IMR-90 (cell line): Measurements from ENCODE around the gene FRY. TPM values are rescaled to one million over a fixed set of nuclear protein-coding genes. Genes with fewer than 3 reads are reported as not detected.

Source experiments
- ATAC-seq: fragments of 200-7000 bp; cut with Tn5 transposase; 2 replicates; pipeline ENCODE4 v1.9.1; 2020; ENCODE audit warnings: low read depth, mild to moderate bottlenecking, moderate library complexity
- BruUV-seq: library from RNA; stranded (reverse); fragments of 400-500 nt; replicated peaks from 2 replicates; lab custom pipeline; 2021; lab: Mats Ljungman, UMichigan
- CTCF ChIA-PET: fragments of 300-600 bp; formaldehyde crosslinking; extraction: SDS; loops from one replicate; lab custom pipeline; 2021; ENCODE audit warnings: antibody characterized with exemption; lab: Yijun Ruan, JAX
- POLR2A ChIA-PET: fragments of 300-600 bp; sonication (Branson Sonifier 250); formaldehyde crosslinking; loops from one replicate; lab custom pipeline; 2022; ENCODE audit warnings: antibody characterized with exemption; ENCODE audit not compliant: unreplicated experiment; lab: Charles Lee
- DNase-seq: peaks from one replicate; pipeline ENCODE4 v3.0.0; 2013
- H2AFZ ChIP-seq: replicated peaks from 2 replicates; pipeline ENCODE3; 2013; ENCODE audit warnings: low read length, mild to moderate bottlenecking; ENCODE audit not compliant: poor library complexity
- H2AK5ac ChIP-seq: 2 replicates; pipeline ENCODE4 v1.6.1; 2013; ENCODE audit warnings: low read depth, low read length, inconsistent platforms
- H2AK9ac ChIP-seq: replicated peaks from 2 replicates; pipeline ENCODE3; 2013; ENCODE audit warnings: mild to moderate bottlenecking, low read depth, low read length, moderate library complexity; ENCODE audit not compliant: poor library complexity
- H2BK120ac ChIP-seq: 2 replicates; pipeline ENCODE4 v1.6.1; 2013; ENCODE audit warnings: low read depth, low read length, inconsistent platforms
- H2BK15ac ChIP-seq: 3 replicates; pipeline ENCODE4 v1.6.1; 2013; ENCODE audit warnings: low read depth, low read length, inconsistent platforms
- H2BK20ac ChIP-seq: 2 replicates; pipeline ENCODE4 v1.6.1; 2013; ENCODE audit warnings: low read depth, mild to moderate bottlenecking, inconsistent platforms, low read length, moderate library complexity
- H2BK5ac ChIP-seq: 2 replicates; pipeline ENCODE4 v1.6.1; 2013; ENCODE audit warnings: mild to moderate bottlenecking, low read depth, low read length, inconsistent platforms; ENCODE audit not compliant: poor library complexity, severe bottlenecking
- H3K14ac ChIP-seq: replicated peaks from 2 replicates; pipeline ENCODE4 v1.6.1; 2013; ENCODE audit warnings: low read depth, low read length, inconsistent platforms
- H3K18ac ChIP-seq: 2 replicates; pipeline ENCODE4 v1.6.1; 2013; ENCODE audit warnings: low read depth, low read length, control low read depth
- H3K23ac ChIP-seq: 2 replicates; pipeline ENCODE4 v1.6.1; 2013; ENCODE audit warnings: low read depth, low read length, inconsistent platforms
- H3K27ac ChIP-seq: 2 replicates; pipeline ENCODE4 v1.5.1; 2013; ENCODE audit warnings: mild to moderate bottlenecking, control low read depth, low read length; ENCODE audit not compliant: insufficient read depth
- H3K27me3 ChIP-seq: 2 replicates; pipeline ENCODE4 v1.6.1; 2013; ENCODE audit warnings: low read length; ENCODE audit not compliant: control insufficient read depth, insufficient read depth
- H3K36me3 ChIP-seq: 2 replicates; pipeline ENCODE4 v1.6.1; 2013; ENCODE audit warnings: low read length, mixed read lengths; ENCODE audit not compliant: control insufficient read depth, insufficient read depth
- H3K4ac ChIP-seq: 2 replicates; pipeline ENCODE4 v1.6.1; 2013; ENCODE audit warnings: low read depth, low read length, inconsistent platforms
- H3K4me1 ChIP-seq: 2 replicates; pipeline ENCODE4 v1.6.1; 2013; ENCODE audit warnings: low read length, mixed read lengths; ENCODE audit not compliant: control insufficient read depth, insufficient read depth
- H3K4me2 ChIP-seq: 2 replicates; pipeline ENCODE4 v1.6.1; 2013; ENCODE audit warnings: low read depth, mild to moderate bottlenecking, control low read depth, low read length, moderate library complexity
- H3K4me3 ChIP-seq: 2 replicates; pipeline ENCODE4 v1.5.1; 2013; ENCODE audit warnings: low read depth, mild to moderate bottlenecking, control low read depth, low read length, moderate library complexity; ENCODE audit not compliant: insufficient read depth
- H3K56ac ChIP-seq: 2 replicates; pipeline ENCODE4 v1.6.1; 2013; ENCODE audit warnings: low read length, inconsistent platforms; ENCODE audit not compliant: insufficient read depth; ENCODE audit errors: extremely low read depth
- H3K79me1 ChIP-seq, 2 experiments: 2 replicates each; pipeline ENCODE4 v1.6.1; 2013; ENCODE audit warnings: low read length in 2 of 2, inconsistent platforms in 1 of 2, low read depth in 1 of 2
- H3K9ac ChIP-seq: 2 replicates; pipeline ENCODE4 v1.6.1; 2013; ENCODE audit warnings: low read depth, low read length, control low read depth
- H3K9me1 ChIP-seq: 2 replicates; pipeline ENCODE4 v1.6.1; 2013; ENCODE audit warnings: low read length, inconsistent platforms; ENCODE audit not compliant: insufficient read depth
- H3K9me3 ChIP-seq: 2 replicates; pipeline ENCODE4 v1.6.1; 2013; ENCODE audit warnings: low read length; ENCODE audit not compliant: control insufficient read depth, insufficient read depth
- H4K20me1 ChIP-seq: 2 replicates; pipeline ENCODE4 v1.6.1; 2013; ENCODE audit warnings: low read length, inconsistent platforms; ENCODE audit not compliant: insufficient read depth
- H4K5ac ChIP-seq: 2 replicates; pipeline ENCODE4 v1.6.1; 2013; ENCODE audit warnings: mild to moderate bottlenecking, low read depth, low read length, control low read depth
- H4K8ac ChIP-seq, 2 experiments: 2 replicates each; pipeline ENCODE4 v1.6.1; 2013; ENCODE audit warnings: low read depth in 2 of 2, low read length in 2 of 2, control low read depth in 1 of 2, inconsistent platforms in 1 of 2
- H4K91ac ChIP-seq: 2 replicates; pipeline ENCODE4 v1.6.1; 2013; ENCODE audit warnings: low read depth, low read length, inconsistent platforms; ENCODE audit not compliant: insufficient read depth
- BHLHE40 ChIP-seq: fragments of 150-350 bp; IDR thresholded peaks from 2 replicates; pipeline ENCODE4 v1.6.1; 2016; ENCODE audit warnings: mild to moderate bottlenecking, low read depth, low read length
- CEBPB ChIP-seq: IDR thresholded peaks from 2 replicates; pipeline ENCODE4 v1.6.1; 2012; ENCODE audit warnings: low read depth, low read length, improper control_type of control experiment
- CHD1 ChIP-seq: IDR thresholded peaks from 2 replicates; pipeline ENCODE4 v1.6.1; 2012; ENCODE audit warnings: low read depth, low read length, improper control_type of control experiment
- FOS ChIP-seq: fragments of 150-350 bp; IDR thresholded peaks from 2 replicates; pipeline ENCODE4 v1.6.1; 2016; ENCODE audit warnings: low read depth, low read length
- MAFK ChIP-seq: IDR thresholded peaks from 2 replicates; pipeline ENCODE4 v1.6.1; 2012; ENCODE audit warnings: low read depth, low read length, improper control_type of control experiment
- MAZ ChIP-seq: IDR thresholded peaks from 2 replicates; pipeline ENCODE4 v1.6.1; 2012; ENCODE audit warnings: low read depth, mild to moderate bottlenecking, low read length, improper control_type of control experiment, moderate library complexity, borderline replicate concordance
- MXI1 ChIP-seq: IDR thresholded peaks from 2 replicates; pipeline ENCODE4 v1.6.1; 2012; ENCODE audit warnings: low read depth, mild to moderate bottlenecking, low read length, moderate library complexity, borderline replicate concordance
- NFE2L2 ChIP-seq: fragments of 150-350 bp; IDR thresholded peaks from 2 replicates; pipeline ENCODE4 v1.6.1; 2016; ENCODE audit warnings: low read depth, mild to moderate bottlenecking, low read length
- POLR2A ChIP-seq: IDR thresholded peaks from 2 replicates; pipeline ENCODE4 v1.6.1; 2012; ENCODE audit warnings: mild to moderate bottlenecking, low read depth, low read length
- RAD21 ChIP-seq: IDR thresholded peaks from 2 replicates; pipeline ENCODE4 v1.6.1; 2012; ENCODE audit warnings: low read length, improper control_type of control experiment
- RCOR1 ChIP-seq: IDR thresholded peaks from 2 replicates; pipeline ENCODE4 v1.6.1; 2012; ENCODE audit warnings: mild to moderate bottlenecking, low read length, improper control_type of control experiment; ENCODE audit not compliant: insufficient replicate concordance
- RFX5 ChIP-seq: IDR thresholded peaks from 2 replicates; pipeline ENCODE4 v1.8.0; 2012; ENCODE audit warnings: low read depth, mild to moderate bottlenecking, low read length, moderate library complexity
- SMC3 ChIP-seq: fragments of 150-350 bp; IDR thresholded peaks from 2 replicates; pipeline ENCODE4 v1.6.1; 2016; ENCODE audit warnings: low read depth, mild to moderate bottlenecking, antibody characterized with exemption, low read length, moderate library complexity
- WGBS, 2 experiments: methylation state at CpG; one replicate each; pipeline versions ENCODE4 v1.1.5 to v1.1.7; 2013; ENCODE audit warnings: missing lambda C conversion rate in 2 of 2; ENCODE audit not compliant: insufficient read length in 1 of 2; ENCODE audit errors: extremely low coverage in 2 of 2; 5-methylcytosine and 5-hydroxymethylcytosine counted together
- dilution Hi-C: fragments of 300-500 bp; cut with HindIII; formaldehyde crosslinking; loops from one replicate; pipeline ENCODE4 v1.14.3; 2018; ENCODE audit warnings: low sequenced_read_pairs; ENCODE audit not compliant: unreplicated experiment
- in situ Hi-C: fragments of 300-500 bp; cut with MboI; formaldehyde crosslinking; loops from 3 replicates; pipeline ENCODE4 v1.14.3; 2019; ENCODE audit warnings: low sequenced_read_pairs, inconsistent platforms, mixed read lengths
- intact Hi-C: fragments of 100-400 bp; cut with micrococcal nuclease; formaldehyde crosslinking; loops from 2 replicates; pipeline ENCODE4 v1.10.0; 2022
- polyA plus RNA-seq, 3 experiments: library from polyadenylated mRNA; depleted of rRNA; stranded (reverse); fragments of >200 nt; gene quantifications; 2 replicates each; pipeline ENCODE4 v1.2.3, GENCODE V29; 2012; ENCODE audit warnings: low replicate concordance in 1 of 3
- total RNA-seq: library from RNA; depleted of rRNA; stranded (reverse); fragments of >200 nt; gene quantifications from 2 replicates; pipeline ENCODE4 v1.2.3, GENCODE V29; 2012
- TF ChIP-seq, protein P1 (sequence below): fragments of 150-350 bp; IDR thresholded peaks from 2 replicates; pipeline ENCODE4 v1.6.1; 2017; ENCODE audit warnings: mild to moderate bottlenecking, antibody characterized with exemption, low read length, low read depth
- TF ChIP-seq, protein P2 (sequence below): conservative IDR thresholded peaks from 2 replicates; pipeline ENCODE4 v1.5.1; 2012; ENCODE audit warnings: mild to moderate bottlenecking, low read depth, low read length, improper control_type of control experiment
- TF ChIP-seq, protein P3 (sequence below): fragments of 150-350 bp; IDR thresholded peaks from 2 replicates; pipeline ENCODE4 v1.6.1; 2016; ENCODE audit warnings: low read depth, mild to moderate bottlenecking, low read length, moderate library complexity, borderline replicate concordance

FRY gene
- total and polyA plus RNA-seq, 2 of the 4 experiments (the other 2 are of a cell fraction): 3.0 to 4.8 TPM

DNA sequence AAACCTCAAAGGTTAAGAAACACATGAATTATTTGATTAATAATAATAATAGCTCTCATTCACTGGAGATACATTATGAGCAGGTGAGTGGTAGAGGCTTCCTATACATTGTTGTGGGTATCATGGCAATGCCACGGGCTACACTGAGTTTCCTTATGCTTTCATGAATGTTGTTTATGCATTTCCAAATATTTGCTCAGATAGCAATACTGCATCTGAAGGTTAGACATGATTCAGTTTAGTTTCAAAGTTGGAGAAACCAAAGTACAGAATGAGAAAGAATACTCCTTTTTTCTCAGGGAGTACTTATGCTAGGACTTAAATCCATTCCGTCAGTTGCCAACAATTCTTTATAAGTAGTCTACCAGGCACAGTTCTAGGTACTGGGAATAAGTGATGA is 108.5 kb downstream of the FRY start:
- H3K14ac ChIP-seq: no peak overlapping the region
- intact Hi-C loops: no loop called here
- no peaks in the 10 kb centered on the region for H3K79me1 ChIP-seq
- H3K36me3 ChIP-seq: peaks cover 2% of the 10 kb centered on the region; the same call in 1 of the 2 replicates
- ATAC-seq (no peak), DNase-seq (no peak)
- H2AFZ ChIP-seq: no peak overlapping the region
- TF ChIP-seq POLR2A (no peak), MAZ (no peak), MXI1 (no peak), CEBPB (no peak), RFX5 (no peak), MAFK (no peak), RCOR1 (no peak), NFE2L2 (no peak), SMC3 (no peak), BHLHE40 (no peak), FOS (no peak), RAD21 (no peak), CHD1 (no peak)
- TF ChIP-seq, protein P1, sequence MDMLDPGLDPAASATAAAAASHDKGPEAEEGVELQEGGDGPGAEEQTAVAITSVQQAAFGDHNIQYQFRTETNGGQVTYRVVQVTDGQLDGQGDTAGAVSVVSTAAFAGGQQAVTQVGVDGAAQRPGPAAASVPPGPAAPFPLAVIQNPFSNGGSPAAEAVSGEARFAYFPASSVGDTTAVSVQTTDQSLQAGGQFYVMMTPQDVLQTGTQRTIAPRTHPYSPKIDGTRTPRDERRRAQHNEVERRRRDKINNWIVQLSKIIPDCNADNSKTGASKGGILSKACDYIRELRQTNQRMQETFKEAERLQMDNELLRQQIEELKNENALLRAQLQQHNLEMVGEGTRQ: no peak
- TF ChIP-seq, protein P2, sequence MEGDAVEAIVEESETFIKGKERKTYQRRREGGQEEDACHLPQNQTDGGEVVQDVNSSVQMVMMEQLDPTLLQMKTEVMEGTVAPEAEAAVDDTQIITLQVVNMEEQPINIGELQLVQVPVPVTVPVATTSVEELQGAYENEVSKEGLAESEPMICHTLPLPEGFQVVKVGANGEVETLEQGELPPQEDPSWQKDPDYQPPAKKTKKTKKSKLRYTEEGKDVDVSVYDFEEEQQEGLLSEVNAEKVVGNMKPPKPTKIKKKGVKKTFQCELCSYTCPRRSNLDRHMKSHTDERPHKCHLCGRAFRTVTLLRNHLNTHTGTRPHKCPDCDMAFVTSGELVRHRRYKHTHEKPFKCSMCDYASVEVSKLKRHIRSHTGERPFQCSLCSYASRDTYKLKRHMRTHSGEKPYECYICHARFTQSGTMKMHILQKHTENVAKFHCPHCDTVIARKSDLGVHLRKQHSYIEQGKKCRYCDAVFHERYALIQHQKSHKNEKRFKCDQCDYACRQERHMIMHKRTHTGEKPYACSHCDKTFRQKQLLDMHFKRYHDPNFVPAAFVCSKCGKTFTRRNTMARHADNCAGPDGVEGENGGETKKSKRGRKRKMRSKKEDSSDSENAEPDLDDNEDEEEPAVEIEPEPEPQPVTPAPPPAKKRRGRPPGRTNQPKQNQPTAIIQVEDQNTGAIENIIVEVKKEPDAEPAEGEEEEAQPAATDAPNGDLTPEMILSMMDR: no peak
- TF ChIP-seq, protein P3, sequence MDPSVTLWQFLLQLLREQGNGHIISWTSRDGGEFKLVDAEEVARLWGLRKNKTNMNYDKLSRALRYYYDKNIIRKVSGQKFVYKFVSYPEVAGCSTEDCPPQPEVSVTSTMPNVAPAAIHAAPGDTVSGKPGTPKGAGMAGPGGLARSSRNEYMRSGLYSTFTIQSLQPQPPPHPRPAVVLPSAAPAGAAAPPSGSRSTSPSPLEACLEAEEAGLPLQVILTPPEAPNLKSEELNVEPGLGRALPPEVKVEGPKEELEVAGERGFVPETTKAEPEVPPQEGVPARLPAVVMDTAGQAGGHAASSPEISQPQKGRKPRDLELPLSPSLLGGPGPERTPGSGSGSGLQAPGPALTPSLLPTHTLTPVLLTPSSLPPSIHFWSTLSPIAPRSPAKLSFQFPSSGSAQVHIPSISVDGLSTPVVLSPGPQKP: no peak
- no peak overlapping the region for H3K23ac ChIP-seq
- H3K56ac ChIP-seq: no peak overlapping the region
- no peak overlapping the region for H2BK120ac ChIP-seq
- peak overlapping the region; percentile 58; the same call in 1 of the 2 replicates for H2AK5ac ChIP-seq
- peaks cover 6% of the 10 kb centered on the region for H3K9me1 ChIP-seq
- no peaks in the 10 kb centered on the region for H3K27me3 ChIP-seq
- no peak overlapping the region for H4K8ac ChIP-seq
- BruUV-seq: no TSS peak
- H2BK20ac ChIP-seq: no peak overlapping the region
- ChIA-PET POLR2A (no interaction called here), CTCF (no interaction called here)
- H4K5ac ChIP-seq: no peak overlapping the region
- H3K4ac ChIP-seq: no peak overlapping the region
- no peak overlapping the region for H2AK9ac ChIP-seq
- no peaks in the 10 kb centered on the region for H3K9me3 ChIP-seq
- no peak overlapping the region for H3K4me2 ChIP-seq
- no peak overlapping the region for H2BK5ac ChIP-seq
- no peak overlapping the region for H3K27ac ChIP-seq
- H3K4me1 ChIP-seq: peaks cover 8% of the 10 kb centered on the region; the same call in 1 of the 2 replicates
- no peak overlapping the region for H2BK15ac ChIP-seq
- H3K9ac ChIP-seq: no peak overlapping the region
- in situ Hi-C loops: no loop called here
- no peaks in the 10 kb centered on the region for H4K20me1 ChIP-seq
- H3K18ac ChIP-seq: no peak overlapping the region
- dilution Hi-C loops: no loop called here
- no peak overlapping the region for H4K91ac ChIP-seq
- H3K4me3 ChIP-seq: no peak overlapping the region
- no CpG with 5 or more reads among the region's 2 CpGs for WGBS, 2 experiments
